Epithelial cell of proximal tubule (primary cell): ENCODE results near the gene GPSM1. TPM values are rescaled to one million over a fixed set of nuclear protein-coding genes. Genes with fewer than 3 reads are reported as not detected.

ENCODE experiments used
- DNase-seq: peaks from one replicate; pipeline ENCODE4 v3.0.0-alpha.2; 2011; ENCODE audit warnings: low read depth
- H3K4me3 ChIP-seq: 2 replicates; pipeline ENCODE4 v1.5.1; 2011; ENCODE audit warnings: low read depth, mild to moderate bottlenecking, low read length
- total RNA-seq: library from RNA; depleted of rRNA; stranded (reverse); fragments of >200 nt; gene quantifications from 2 replicates; pipeline ENCODE4 v1.2.3, GENCODE V29; 2015
- TF ChIP-seq, protein P1 (sequence below): conservative IDR thresholded peaks from 2 replicates; pipeline ENCODE4 v1.5.1; 2012; ENCODE audit warnings: low read depth, mild to moderate bottlenecking, low read length

GPSM1 gene
- total RNA-seq, 1 donor from 2014 or later = 28.2 TPM

DNA sequence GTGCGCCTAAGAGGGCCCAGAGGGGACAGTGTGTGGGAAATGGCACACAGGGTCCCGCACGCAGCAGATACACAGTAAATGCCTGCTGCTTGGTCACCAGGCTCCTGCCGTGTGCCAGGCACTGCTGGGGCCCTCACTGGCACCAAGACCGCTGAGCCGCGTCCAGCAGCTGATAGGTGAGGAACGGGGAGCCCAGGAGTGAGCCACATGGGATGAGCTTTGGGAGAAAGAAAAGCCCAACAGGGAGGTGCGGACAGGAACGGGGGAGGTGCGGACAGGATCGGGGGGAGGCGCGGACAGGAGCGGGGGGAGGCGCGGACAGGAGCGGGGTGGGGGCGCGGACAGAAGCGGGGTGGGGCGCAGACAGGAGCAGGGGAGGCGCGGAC, 16.5 kb downstream of the GPSM1 start:
- TF ChIP-seq, protein P1, sequence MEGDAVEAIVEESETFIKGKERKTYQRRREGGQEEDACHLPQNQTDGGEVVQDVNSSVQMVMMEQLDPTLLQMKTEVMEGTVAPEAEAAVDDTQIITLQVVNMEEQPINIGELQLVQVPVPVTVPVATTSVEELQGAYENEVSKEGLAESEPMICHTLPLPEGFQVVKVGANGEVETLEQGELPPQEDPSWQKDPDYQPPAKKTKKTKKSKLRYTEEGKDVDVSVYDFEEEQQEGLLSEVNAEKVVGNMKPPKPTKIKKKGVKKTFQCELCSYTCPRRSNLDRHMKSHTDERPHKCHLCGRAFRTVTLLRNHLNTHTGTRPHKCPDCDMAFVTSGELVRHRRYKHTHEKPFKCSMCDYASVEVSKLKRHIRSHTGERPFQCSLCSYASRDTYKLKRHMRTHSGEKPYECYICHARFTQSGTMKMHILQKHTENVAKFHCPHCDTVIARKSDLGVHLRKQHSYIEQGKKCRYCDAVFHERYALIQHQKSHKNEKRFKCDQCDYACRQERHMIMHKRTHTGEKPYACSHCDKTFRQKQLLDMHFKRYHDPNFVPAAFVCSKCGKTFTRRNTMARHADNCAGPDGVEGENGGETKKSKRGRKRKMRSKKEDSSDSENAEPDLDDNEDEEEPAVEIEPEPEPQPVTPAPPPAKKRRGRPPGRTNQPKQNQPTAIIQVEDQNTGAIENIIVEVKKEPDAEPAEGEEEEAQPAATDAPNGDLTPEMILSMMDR = no peak
- no peak for DNase-seq
- no peak overlapping the region for H3K4me3 ChIP-seq

DNA sequence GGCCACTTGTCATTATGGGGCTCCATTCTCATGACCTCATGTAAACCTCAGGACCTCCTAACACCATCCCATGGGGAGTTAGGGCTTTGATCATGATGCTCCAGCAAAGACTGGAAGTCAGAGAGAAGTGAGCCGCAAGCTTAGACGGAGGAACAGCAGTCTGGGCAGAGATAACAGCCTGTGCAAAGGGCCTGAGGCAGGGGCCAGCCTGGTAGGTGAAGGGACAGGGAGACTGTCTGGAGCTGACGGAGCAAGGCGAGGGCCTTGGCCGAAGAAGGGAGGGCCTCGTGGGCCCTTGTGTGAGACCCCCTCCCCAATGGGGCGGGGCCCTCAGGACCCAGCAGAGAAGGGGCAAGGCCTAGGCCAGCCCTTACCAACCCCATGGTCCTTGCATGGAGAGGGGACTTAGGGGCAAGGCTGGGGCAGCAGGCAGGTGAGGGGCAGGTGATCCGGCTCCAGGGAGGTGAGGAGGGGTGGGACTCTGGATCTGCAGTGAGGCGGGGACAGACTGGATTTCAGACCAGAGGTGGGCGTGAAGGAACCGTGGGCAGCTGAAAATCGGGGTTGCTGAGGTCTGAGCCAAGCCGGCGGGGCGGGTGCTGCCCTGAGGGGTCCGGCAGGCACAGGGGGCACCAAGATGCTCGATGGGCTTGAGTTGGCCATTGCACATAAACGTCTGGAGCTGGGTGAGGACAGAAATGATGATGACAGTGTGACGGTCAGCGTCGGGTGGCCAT, 17.4 kb downstream of the GPSM1 start:
- H3K4me3 ChIP-seq = no peak overlapping the region
- TF ChIP-seq, protein P1 = no peak
- DNase-seq = no peak

DNA sequence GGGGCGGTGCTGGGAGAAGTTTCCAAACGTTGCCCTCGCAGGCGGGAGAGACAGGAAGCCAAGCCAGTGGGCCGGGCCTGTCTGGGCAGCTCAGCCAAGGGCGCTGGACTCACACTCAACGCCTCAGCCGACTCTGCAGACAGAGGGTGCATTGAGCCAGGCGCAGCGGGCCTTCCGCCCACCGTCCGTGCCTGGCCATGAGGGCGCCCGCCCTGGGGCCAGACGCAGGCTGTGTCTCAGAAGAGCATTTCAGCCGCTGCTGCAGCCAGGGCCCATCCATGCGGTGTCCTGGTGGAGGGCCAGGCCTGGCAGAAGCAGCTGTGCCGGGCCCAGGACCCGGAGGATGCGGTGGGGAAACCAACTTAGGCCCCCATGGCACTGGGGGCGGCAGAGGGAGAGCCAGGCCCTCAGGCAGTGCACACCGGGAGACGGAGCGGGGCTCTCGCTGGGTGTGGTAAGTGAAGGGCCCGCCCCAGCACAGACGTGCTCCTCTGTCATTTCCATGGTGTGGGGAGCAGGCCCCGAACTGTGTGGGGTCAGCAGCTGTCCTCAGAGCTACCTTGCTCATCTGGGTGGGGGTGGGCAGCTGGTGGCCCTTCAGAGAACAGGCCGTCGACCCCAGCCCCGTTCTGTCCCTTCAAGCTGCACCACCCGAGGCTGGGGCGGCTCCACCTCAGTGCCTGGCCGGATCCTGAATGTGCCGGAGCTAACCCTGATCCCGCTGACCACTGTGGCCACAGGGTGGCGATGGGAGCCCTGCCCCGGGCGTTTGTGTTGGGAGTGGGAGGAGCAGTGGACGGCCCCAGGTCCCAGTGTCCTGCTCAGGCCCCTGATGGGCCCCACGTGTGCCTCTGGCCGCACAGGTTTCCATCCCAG, 18.2 kb downstream of the GPSM1 start:
- TF ChIP-seq, protein P1 = peak; percentile 63
- H3K4me3 ChIP-seq = no peak overlapping the region

DNA sequence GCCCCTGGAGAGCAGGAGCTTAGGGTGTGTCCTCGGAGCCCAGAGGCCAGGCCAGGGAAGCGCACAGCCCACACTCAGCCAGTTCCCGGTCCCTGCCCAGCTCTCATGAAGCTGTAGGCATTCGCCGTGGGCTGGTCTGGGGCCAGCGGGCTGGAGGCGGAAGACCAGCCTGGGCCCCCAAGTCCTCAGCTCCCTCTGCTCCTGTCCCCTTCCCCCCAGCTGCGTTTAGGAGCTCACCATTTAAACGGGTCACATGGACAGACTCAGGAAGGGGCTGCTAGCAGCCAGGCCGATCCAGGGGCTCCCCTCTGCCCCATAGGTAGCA, 18.8 kb downstream of the GPSM1 start:
- TF ChIP-seq, protein P1 = no peak
- DNase-seq = no peak
- H3K4me3 ChIP-seq = no peak overlapping the region

More for the DNA sequence above, 18.2 kb downstream of the GPSM1 start:
- no peak for DNase-seq

DNA sequence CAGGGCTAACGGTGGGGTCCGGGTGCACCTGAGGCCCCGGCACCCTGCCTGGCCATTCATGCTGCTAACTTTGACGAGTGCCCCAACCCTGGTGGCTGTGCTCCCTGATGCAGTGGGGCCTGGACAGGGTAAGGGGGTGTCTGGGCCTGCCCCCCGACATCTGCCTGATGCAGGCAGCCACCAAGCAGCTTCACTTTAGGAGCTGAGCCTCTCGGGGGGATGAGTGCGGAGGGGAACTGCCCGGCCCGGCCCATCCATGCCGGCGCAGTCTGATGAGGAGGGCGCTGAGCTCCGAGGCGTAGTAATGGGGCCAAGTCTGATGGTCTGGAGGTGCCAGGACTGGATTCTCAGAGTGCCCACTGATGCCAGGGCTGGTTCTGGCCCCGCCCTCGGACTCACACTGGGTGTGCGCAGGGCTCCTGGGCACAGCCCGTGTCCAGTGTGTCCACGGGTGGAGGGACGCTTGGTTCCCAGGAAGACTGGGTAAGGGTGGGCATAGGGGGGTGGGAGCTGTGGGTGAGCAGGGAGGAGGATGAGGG, 19.7 kb downstream of the GPSM1 start:
- TF ChIP-seq, protein P1 = no peak
- DNase-seq = no peak
- H3K4me3 ChIP-seq = no peak overlapping the region

DNA sequence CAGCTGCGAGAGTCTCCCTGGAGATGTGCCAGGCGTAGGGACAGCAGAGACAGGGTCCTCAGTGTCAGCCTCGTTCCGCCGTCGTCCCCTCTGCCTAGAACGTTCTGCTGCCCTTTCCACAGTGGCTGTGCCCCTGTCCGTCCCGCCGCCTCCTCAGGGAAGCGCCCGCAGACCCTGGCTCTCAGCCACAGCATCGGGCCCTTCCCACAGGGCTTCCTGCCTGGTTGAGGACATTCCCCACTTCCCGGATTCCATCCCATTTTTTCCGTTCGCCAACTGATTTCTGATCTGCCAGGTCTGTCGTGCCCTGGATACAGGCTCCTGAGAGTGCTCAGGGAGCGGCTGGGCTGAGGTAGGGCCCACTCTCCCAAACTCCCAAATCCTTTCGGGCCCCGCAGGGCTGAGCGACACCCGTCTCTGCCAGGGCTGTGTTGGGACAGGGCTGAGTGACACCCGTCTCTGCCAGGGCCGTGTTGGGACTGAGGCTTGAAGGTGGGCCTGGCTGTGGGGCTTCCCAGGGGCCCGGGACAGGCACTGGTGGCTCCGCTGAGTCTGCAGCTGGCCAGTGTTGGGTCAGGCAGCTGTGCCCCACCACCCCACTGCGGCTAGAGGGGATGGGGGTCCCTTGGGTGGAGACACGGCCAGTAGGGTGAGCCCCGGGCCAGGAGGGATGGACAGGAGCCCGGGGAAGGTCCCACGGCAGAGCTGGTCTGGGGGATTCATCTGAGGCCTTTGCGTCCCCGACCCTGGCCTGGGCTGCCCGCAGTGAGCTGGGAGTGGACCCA, 20.3 kb downstream of the GPSM1 start:
- no peak for DNase-seq
- TF ChIP-seq, protein P1 = no peak
- no peak overlapping the region for H3K4me3 ChIP-seq
